Measurements from ENCODE around the gene RANBP9. TPM values are rescaled to one million over a fixed set of nuclear protein-coding genes. Genes with fewer than 3 reads are reported as not detected.

RANBP9 gene
- total RNA-seq, 1 donor from 2014 or later: 72.0 TPM

GRCh38 chr6:13718123-13718458 lies 6.5 kb upstream of the RANBP9 start:
- Mint-ChIP-seq H3K9me3 (ENCODE audit: low read depth) (peaks cover 3% of the 10 kb centered on the region), H3K27ac (ENCODE audit: unreplicated experiment) (no peak overlapping the region), H3K4me1 (ENCODE audit: low read depth) (peaks cover 5% of the 10 kb centered on the region), H3K36me3 (ENCODE audit: low read depth) (no peaks in the 10 kb centered on the region), H3K4me3 (ENCODE audit: unreplicated experiment) (no peak overlapping the region), H3K27me3 (ENCODE audit: low read depth) (no peaks in the 10 kb centered on the region)
- DNase-seq (ENCODE audit: low spot score): no peak
- no peak for TF ChIP-seq CTCF (IDR thresholded peaks at IDR 0.05)

- TF ChIP-seq CTCF (IDR thresholded peaks at IDR 0.05): no peak
- Mint-ChIP-seq H3K27me3 (ENCODE audit: low read depth) (no peaks in the 10 kb centered on the region), H3K9me3 (ENCODE audit: low read depth) (peaks cover 3% of the 10 kb centered on the region), H3K4me1 (ENCODE audit: low read depth) (peaks cover 13% of the 10 kb centered on the region), H3K27ac (ENCODE audit: unreplicated experiment) (no peak overlapping the region), H3K4me3 (ENCODE audit: unreplicated experiment) (no peak overlapping the region), H3K36me3 (ENCODE audit: low read depth) (no peaks in the 10 kb centered on the region)
- DNase-seq (ENCODE audit: low spot score): no peak
These were observed 5.3 kb upstream of the RANBP9 start for GRCh38 chr6:13716955-13717295.

GRCh38 chr6:13716225-13716954 lies 4.8 kb upstream of the RANBP9 start:
- Mint-ChIP-seq H3K27ac (ENCODE audit: unreplicated experiment) (no peak overlapping the region), H3K4me1 (ENCODE audit: low read depth) (peaks cover 13% of the 10 kb centered on the region), H3K36me3 (ENCODE audit: low read depth) (no peaks in the 10 kb centered on the region), H3K27me3 (ENCODE audit: low read depth) (no peaks in the 10 kb centered on the region), H3K9me3 (ENCODE audit: low read depth) (peaks cover 3% of the 10 kb centered on the region), H3K4me3 (ENCODE audit: unreplicated experiment) (no peak overlapping the region)
- TF ChIP-seq CTCF (IDR thresholded peaks at IDR 0.05): no peak
- no peak for DNase-seq (ENCODE audit: low spot score)

GRCh38 chr6:13715444-13715883 lies 3.8 kb upstream of the RANBP9 start:
- Mint-ChIP-seq H3K27ac (ENCODE audit: unreplicated experiment) (no peak overlapping the region), H3K9me3 (ENCODE audit: low read depth) (peaks cover 3% of the 10 kb centered on the region), H3K4me3 (ENCODE audit: unreplicated experiment) (no peak overlapping the region), H3K4me1 (ENCODE audit: low read depth) (peaks cover 13% of the 10 kb centered on the region), H3K27me3 (ENCODE audit: low read depth) (no peaks in the 10 kb centered on the region), H3K36me3 (ENCODE audit: low read depth) (no peaks in the 10 kb centered on the region)
- no peak for DNase-seq (ENCODE audit: low spot score)
- TF ChIP-seq CTCF (IDR thresholded peaks at IDR 0.05): no peak

- Mint-ChIP-seq H3K27ac (ENCODE audit: unreplicated experiment) (peak overlapping the region; percentile 94), H3K27me3 (ENCODE audit: low read depth) (no peaks in the 10 kb centered on the region), H3K9me3 (ENCODE audit: low read depth) (peaks cover 2% of the 10 kb centered on the region), H3K36me3 (ENCODE audit: low read depth) (no peaks in the 10 kb centered on the region), H3K4me1 (ENCODE audit: low read depth) (peaks cover 37% of the 10 kb centered on the region), H3K4me3 (ENCODE audit: unreplicated experiment) (peak overlapping the region; percentile 85)
- TF ChIP-seq CTCF (IDR thresholded peaks at IDR 0.05): no peak
- no peak for DNase-seq (ENCODE audit: low spot score)
These were observed 914 bp upstream of the RANBP9 start for GRCh38 chr6:13712599-13712898.

Measured in chondrocyte (in vitro differentiated cells).